WTC11 (cell line): ENCODE measurements around the gene HLA-DPB1. TPM values are rescaled to one million over a fixed set of nuclear protein-coding genes. Genes with fewer than 3 reads are reported as not detected.

Experiments
- ATAC-seq: fragments of 200-7000 bp; cut with Tn5 transposase; 2 replicates; pipeline ENCODE4 v1.10.0; 2021; ENCODE audit warnings: mild to moderate bottlenecking, moderate library complexity
- CTCF ChIA-PET: fragments of 300-600 bp; sonication (Branson Sonifier 250); formaldehyde crosslinking; loops from one replicate; lab custom pipeline; 2021; ENCODE audit warnings: antibody characterized with exemption; lab: Charles Lee
- POLR2A ChIA-PET: fragments of 350-600 bp; sonication (Branson Sonifier 250); formaldehyde crosslinking; loops from one replicate; lab custom pipeline; 2021; ENCODE audit warnings: antibody characterized with exemption; lab: Charles Lee
- DNase-seq: peaks from one replicate; pipeline ENCODE4 v3.0.0; 2021; ENCODE audit warnings: low spot score
- H3K27ac Mint-ChIP-seq: 2 replicates; pipeline ENCODE4 v1.8.0; 2021; ENCODE audit warnings: mixed read lengths
- H3K27me3 Mint-ChIP-seq: 2 replicates; pipeline ENCODE4 v1.8.0; 2021; ENCODE audit warnings: low read depth, mild to moderate bottlenecking, moderate library complexity, mixed read lengths
- H3K36me3 Mint-ChIP-seq: 2 replicates; pipeline ENCODE4 v1.8.0; 2021; ENCODE audit warnings: mixed read lengths
- H3K4me1 Mint-ChIP-seq: 2 replicates; pipeline ENCODE4 v1.8.0; 2022; ENCODE audit warnings: mixed read lengths
- H3K4me3 Mint-ChIP-seq: 2 replicates; pipeline ENCODE4 v1.8.0; 2021; ENCODE audit warnings: mild to moderate bottlenecking, moderate library complexity, mixed read lengths
- H3K9me3 Mint-ChIP-seq: 2 replicates; pipeline ENCODE4 v1.8.0; 2021; ENCODE audit warnings: mixed read lengths
- ATF1 ChIP-seq: sonication (generic); formaldehyde crosslinking; IDR thresholded peaks from 2 replicates; pipeline ENCODE4 v1.8.1; 2023; ENCODE audit warnings: mild to moderate bottlenecking, moderate library complexity, missing genetic modification reagents
- ATF2 ChIP-seq: sonication (generic); formaldehyde crosslinking; IDR thresholded peaks from 2 replicates; pipeline ENCODE4 v1.8.1; 2022; ENCODE audit warnings: low read depth, missing genetic modification reagents, borderline replicate concordance
- CBFB ChIP-seq: sonication (generic); formaldehyde crosslinking; IDR thresholded peaks from 2 replicates; pipeline ENCODE4 v1.8.1; 2022; ENCODE audit warnings: mild to moderate bottlenecking, low read depth, missing genetic modification reagents
- CDX4 ChIP-seq: fragments of 250-450 bp; sonication (Bioruptor Pico); IDR thresholded peaks from 2 replicates; pipeline ENCODE4 v1.9.0; 2021; ENCODE audit warnings: moderate library complexity, mild to moderate bottlenecking, inconsistent platforms, borderline replicate concordance
- CTCF ChIP-seq: fragments of 200-600 bp; IDR thresholded peaks from 2 replicates; pipeline ENCODE4 v1.8.0; 2022; ENCODE audit warnings: antibody characterized with exemption
- E2F5 ChIP-seq: sonication (generic); formaldehyde crosslinking; IDR thresholded peaks from 2 replicates; pipeline ENCODE4 v1.8.1; 2022; ENCODE audit warnings: mild to moderate bottlenecking, moderate library complexity, missing genetic modification reagents
- GABPB1 ChIP-seq: sonication (generic); formaldehyde crosslinking; IDR thresholded peaks from 2 replicates; pipeline ENCODE4 v1.8.1; 2023; ENCODE audit warnings: mild to moderate bottlenecking, missing genetic modification reagents
- GRHL2 ChIP-seq: fragments of 250-450 bp; sonication (Bioruptor Pico); IDR thresholded peaks from 2 replicates; pipeline ENCODE4 v1.8.0; 2022; ENCODE audit warnings: mild to moderate bottlenecking, moderate library complexity; ENCODE audit not compliant: insufficient replicate concordance, severe bottlenecking
- GTF2I ChIP-seq: fragments of 250-450 bp; sonication (Bioruptor Pico); conservative IDR thresholded peaks from 2 replicates; pipeline ENCODE4 v1.4.0; 2021; ENCODE audit warnings: mild to moderate bottlenecking
- HMGA2 ChIP-seq: fragments of 250-450 bp; sonication (Bioruptor Pico); IDR thresholded peaks from 2 replicates; pipeline ENCODE4 v1.4.0; 2021; ENCODE audit warnings: mild to moderate bottlenecking, moderate library complexity
- IRF1 ChIP-seq: sonication (generic); formaldehyde crosslinking; IDR thresholded peaks from 2 replicates; pipeline ENCODE4 v1.8.0; 2023; ENCODE audit warnings: missing genetic modification reagents
- IRF2 ChIP-seq: sonication (generic); formaldehyde crosslinking; IDR thresholded peaks from 2 replicates; pipeline ENCODE4 v1.8.0; 2022; ENCODE audit warnings: low read depth, missing genetic modification reagents, borderline replicate concordance
- MLX ChIP-seq: sonication (generic); formaldehyde crosslinking; IDR thresholded peaks from 2 replicates; pipeline ENCODE4 v1.8.1; 2023; ENCODE audit warnings: mild to moderate bottlenecking, missing genetic modification reagents, moderate library complexity
- NFYB ChIP-seq: sonication (generic); formaldehyde crosslinking; conservative IDR thresholded peaks from 2 replicates; pipeline ENCODE4 v1.8.0; 2022; ENCODE audit warnings: low read depth, missing genetic modification reagents
- NR2C2 ChIP-seq: sonication (generic); formaldehyde crosslinking; IDR thresholded peaks from 2 replicates; pipeline ENCODE4 v1.8.0; 2022; ENCODE audit warnings: mild to moderate bottlenecking, missing genetic modification reagents
- PRRX2 ChIP-seq: fragments of 250-450 bp; sonication (Bioruptor Pico); IDR thresholded peaks from 2 replicates; pipeline ENCODE4 v1.8.0; 2021; ENCODE audit warnings: mild to moderate bottlenecking
- ZNF263 ChIP-seq: sonication (generic); formaldehyde crosslinking; IDR thresholded peaks from 2 replicates; pipeline ENCODE4 v1.8.1; 2022; ENCODE audit warnings: low read depth, mild to moderate bottlenecking, moderate library complexity, missing genetic modification reagents
- ZNF396 ChIP-seq: fragments of 250-450 bp; sonication (Bioruptor Pico); IDR thresholded peaks from 2 replicates; pipeline ENCODE4 v1.8.0; 2021; ENCODE audit warnings: mild to moderate bottlenecking, moderate library complexity, borderline replicate concordance
- ZNF416 ChIP-seq: fragments of 250-450 bp; sonication (Bioruptor Pico); IDR thresholded peaks from 2 replicates; pipeline ENCODE4 v1.9.0; 2021; ENCODE audit warnings: mild to moderate bottlenecking, inconsistent platforms
- ZNF425 ChIP-seq: fragments of 250-450 bp; sonication (Bioruptor Pico); conservative IDR thresholded peaks from 2 replicates; pipeline ENCODE4 v1.9.0; 2021; ENCODE audit warnings: mild to moderate bottlenecking
- ZSCAN18 ChIP-seq: fragments of 250-450 bp; sonication (Bioruptor Pico); IDR thresholded peaks from 2 replicates; pipeline ENCODE4 v2.1.2; 2022; ENCODE audit warnings: mild to moderate bottlenecking, moderate library complexity
- total RNA-seq: library from RNA; stranded (reverse); gene quantifications from 3 replicates; pipeline ENCODE4 v1.2.3, GENCODE V29; 2021

Gene HLA-DPB1
- total RNA-seq, 1 experiment from 2014 or later: 18.0 TPM

GRCh38 chr6:33104887-33105286, 29.1 kb downstream of the HLA-DPB1 start:
- ChIA-PET POLR2A (no interaction called here), CTCF (no interaction called here)
- H3K27me3 Mint-ChIP-seq: peaks cover 42% of the 10 kb centered on the region
- no peak overlapping the region for H3K4me3 Mint-ChIP-seq
- DNase-seq: no peak
- peaks cover 30% of the 10 kb centered on the region for H3K36me3 Mint-ChIP-seq
- peaks cover 52% of the 10 kb centered on the region for H3K9me3 Mint-ChIP-seq
- ATAC-seq: no peak
- TF ChIP-seq ATF1 (CRISPR knock-in tag): no peak
- no peak for TF ChIP-seq NR2C2
- no peak for TF ChIP-seq ZSCAN18 (CRISPR knock-in tag)
- no peak for TF ChIP-seq ATF2 (CRISPR knock-in tag)
- TF ChIP-seq IRF2 (CRISPR knock-in tag): no peak
- no peaks in the 10 kb centered on the region for H3K4me1 Mint-ChIP-seq
- no peak overlapping the region for H3K27ac Mint-ChIP-seq

GRCh38 chr6:33105386-33105785, 29.6 kb downstream of the HLA-DPB1 start:
- ATAC-seq (no peak), DNase-seq (no peak)
- Mint-ChIP-seq H3K4me3 (no peak overlapping the region), H3K27ac (no peak overlapping the region), H3K9me3 (peaks cover 47% of the 10 kb centered on the region), H3K27me3 (peaks cover 41% of the 10 kb centered on the region), H3K4me1 (no peaks in the 10 kb centered on the region), H3K36me3 (peaks cover 25% of the 10 kb centered on the region)
- CTCF ChIA-PET: no interaction called here
- POLR2A ChIA-PET: no interaction called here
- TF ChIP-seq CBFB (CRISPR knock-in tag): no peak
- no peak for TF ChIP-seq IRF1 (CRISPR knock-in tag)
- no peak for TF ChIP-seq NFYB (CRISPR knock-in tag)
- TF ChIP-seq GRHL2 (CRISPR knock-in tag): no peak
- TF ChIP-seq ZNF396 (CRISPR knock-in tag): no peak
- TF ChIP-seq PRRX2 (CRISPR knock-in tag): no peak
- no peak for TF ChIP-seq CTCF
- no peak for TF ChIP-seq GTF2I (CRISPR knock-in tag)
- no peak for TF ChIP-seq HMGA2
- TF ChIP-seq ZNF416 (CRISPR knock-in tag): no peak

GRCh38 chr6:33105916-33106871, 30.4 kb downstream of the HLA-DPB1 start:
- ChIA-PET POLR2A (no interaction called here), CTCF (interaction anchor here (1.0 kb wide), 1 partner anchor 26 kb away, joined by 3 read pairs; no protein-coding TSS in a partner anchor)
- H3K36me3 Mint-ChIP-seq: peaks cover 17% of the 10 kb centered on the region
- peaks cover 39% of the 10 kb centered on the region for H3K9me3 Mint-ChIP-seq
- ATAC-seq (no peak), DNase-seq (no peak)
- H3K27ac Mint-ChIP-seq: no peak overlapping the region
- H3K4me3 Mint-ChIP-seq: no peak overlapping the region
- H3K4me1 Mint-ChIP-seq: no peaks in the 10 kb centered on the region
- peaks cover 42% of the 10 kb centered on the region for H3K27me3 Mint-ChIP-seq
- no peak for TF ChIP-seq E2F5 (CRISPR knock-in tag)
- no peak for TF ChIP-seq ZNF263 (CRISPR knock-in tag)
- TF ChIP-seq CDX4 (CRISPR knock-in tag): no peak
- no peak for TF ChIP-seq GABPB1 (CRISPR knock-in tag)
- no peak for TF ChIP-seq ZNF425
- no peak for TF ChIP-seq MLX
- TF ChIP-seq IRF2 (CRISPR knock-in tag): no peak
- no peak for TF ChIP-seq NFYB (CRISPR knock-in tag)
